ENCODE data around the gene CFAP298. TPM values are rescaled to one million over a fixed set of nuclear protein-coding genes. Genes with fewer than 3 reads are reported as not detected.

The CFAP298 gene
- total RNA-seq, 1 donor from 2014 or later: 52.0 TPM

- no peaks in the 10 kb centered on the region for H3F3A ChIP-seq (ENCODE audit: low read depth)
- H3K4me2 ChIP-seq: no peak overlapping the region
Observed at GRCh38 chr21:32648165-32648564, 36.0 kb upstream of the CFAP298 start.

GRCh38 chr21:32645261-32646182 lies 33.3 kb upstream of the CFAP298 start:
- peaks cover 3% of the 10 kb centered on the region for H3K4me1 ChIP-seq
- H3K27me3 ChIP-seq: peaks cover 10% of the 10 kb centered on the region
- H3K9me3 Mint-ChIP-seq: no peaks in the 10 kb centered on the region
- no peak overlapping the region for H3K27ac ChIP-seq
- no peak for TF ChIP-seq EZH2 (IDR thresholded peaks at IDR 0.05)
- TF ChIP-seq EZH2phosphoT487 (IDR thresholded peaks at IDR 0.05): no peak
- TF ChIP-seq CTCF (IDR thresholded peaks at IDR 0.05): no peak
- DNase-seq (ENCODE audit: low spot score): peak; percentile 73
- no peaks in the 10 kb centered on the region for H3F3A ChIP-seq (ENCODE audit: low read depth)
- H3K27ac Mint-ChIP-seq: no peak overlapping the region
- no peaks in the 10 kb centered on the region for H4K20me1 ChIP-seq (ENCODE audit: low read depth)
- no peak overlapping the region for H3K4me3 Mint-ChIP-seq
- peak overlapping the region; percentile 49 for H3K4me2 ChIP-seq
- H3K27me3 Mint-ChIP-seq (ENCODE audit: insufficient read depth, low read depth): no peaks in the 10 kb centered on the region
- H3K36me3 ChIP-seq: no peaks in the 10 kb centered on the region
- no peaks in the 10 kb centered on the region for H3K9me3 ChIP-seq (ENCODE audit: low read depth)
- H3K9ac ChIP-seq: no peak overlapping the region
- H2AFZ ChIP-seq (replicated peaks): no peak overlapping the region
- H3K36me3 Mint-ChIP-seq: no peaks in the 10 kb centered on the region
- no peaks in the 10 kb centered on the region for H3K4me1 Mint-ChIP-seq
- peak overlapping the region; percentile 1 for H3K4me3 ChIP-seq
- no peaks in the 10 kb centered on the region for H3K79me2 ChIP-seq (ENCODE audit: low read depth)

More at GRCh38 chr21:32648165-32648564, 36.0 kb upstream of the CFAP298 start:
- no peak for TF ChIP-seq CTCF (IDR thresholded peaks at IDR 0.05)
- Mint-ChIP-seq H3K9me3 (no peaks in the 10 kb centered on the region), H3K36me3 (no peaks in the 10 kb centered on the region), H3K27me3 (ENCODE audit: insufficient read depth, low read depth) (no peaks in the 10 kb centered on the region), H3K4me3 (no peak overlapping the region), H3K27ac (no peak overlapping the region), H3K4me1 (no peaks in the 10 kb centered on the region)
- H3K79me2 ChIP-seq (ENCODE audit: low read depth): no peaks in the 10 kb centered on the region
- H4K20me1 ChIP-seq (ENCODE audit: low read depth): no peaks in the 10 kb centered on the region
- H2AFZ ChIP-seq (replicated peaks): no peak overlapping the region
- no peaks in the 10 kb centered on the region for H3K36me3 ChIP-seq
- H3K9me3 ChIP-seq (ENCODE audit: low read depth): no peaks in the 10 kb centered on the region
- no peak overlapping the region for H3K9ac ChIP-seq
- H3K4me3 ChIP-seq: no peak overlapping the region
- DNase-seq (ENCODE audit: low spot score): no peak
- peaks cover 3% of the 10 kb centered on the region for H3K4me1 ChIP-seq
- peaks cover 10% of the 10 kb centered on the region for H3K27me3 ChIP-seq
- H3K27ac ChIP-seq: no peak overlapping the region

- no peaks in the 10 kb centered on the region for H4K20me1 ChIP-seq (ENCODE audit: low read depth)
- peaks cover 3% of the 10 kb centered on the region for H3K4me1 ChIP-seq
- H3K4me3 ChIP-seq: no peak overlapping the region
- no peak overlapping the region for H3K9ac ChIP-seq
- H2AFZ ChIP-seq (replicated peaks): no peak overlapping the region
- H3K4me1 Mint-ChIP-seq: no peaks in the 10 kb centered on the region
- H3K79me2 ChIP-seq (ENCODE audit: low read depth): no peaks in the 10 kb centered on the region
- no peaks in the 10 kb centered on the region for H3F3A ChIP-seq (ENCODE audit: low read depth)
- H3K4me2 ChIP-seq: no peak overlapping the region
- H3K27ac ChIP-seq: no peak overlapping the region
- H3K27ac Mint-ChIP-seq: no peak overlapping the region
- no peaks in the 10 kb centered on the region for H3K36me3 ChIP-seq
- H3K4me3 Mint-ChIP-seq: no peak overlapping the region
- H3K27me3 ChIP-seq: peaks cover 10% of the 10 kb centered on the region
- no peaks in the 10 kb centered on the region for H3K9me3 ChIP-seq (ENCODE audit: low read depth)
- H3K9me3 Mint-ChIP-seq: no peaks in the 10 kb centered on the region
- no peak for TF ChIP-seq EZH2phosphoT487 (IDR thresholded peaks at IDR 0.05)
- no peak for TF ChIP-seq CTCF (IDR thresholded peaks at IDR 0.05)
- no peak for TF ChIP-seq EZH2 (IDR thresholded peaks at IDR 0.05)
- no peaks in the 10 kb centered on the region for H3K27me3 Mint-ChIP-seq (ENCODE audit: insufficient read depth, low read depth)
- no peak for DNase-seq (ENCODE audit: low spot score)
- H3K36me3 Mint-ChIP-seq: no peaks in the 10 kb centered on the region
Observed at GRCh38 chr21:32641710-32642698, 29.8 kb upstream of the CFAP298 start.

Measured in neural progenitor cell (in vitro differentiated cells).